H1 (cell line): ENCODE results near the gene KLHDC7B. TPM values are rescaled to one million over a fixed set of nuclear protein-coding genes. Genes with fewer than 3 reads are reported as not detected.

ENCODE experiments used
- BRCA1 ChIP-seq: IDR thresholded peaks from 2 replicates; pipeline ENCODE4 v1.6.1; 2012; ENCODE audit warnings: low read depth, low read length, improper control_type of control experiment
- CEBPB ChIP-seq: IDR thresholded peaks from 2 replicates; pipeline ENCODE4 v1.6.1; 2012; ENCODE audit warnings: low read depth, low read length
- HDAC6 ChIP-seq: IDR thresholded peaks from one replicate; pipeline ENCODE4 v1.7.1; 2012; ENCODE audit warnings: low read depth, mild to moderate bottlenecking, inconsistent platforms, low read length, moderate library complexity
- NRF1 ChIP-seq: IDR thresholded peaks from 2 replicates; pipeline ENCODE4 v1.6.1; 2011; ENCODE audit warnings: mild to moderate bottlenecking, low read depth, low read length, improper control_type of control experiment
- POLR2A ChIP-seq, 2 experiments: IDR thresholded peaks; 1 replicate in 1 of 2; 2 replicates in 1 of 2; pipeline ENCODE4 v1.6.1; 2011; ENCODE audit warnings: low read depth in 2 of 2, low read length in 2 of 2, mild to moderate bottlenecking in 2 of 2; ENCODE audit errors: control extremely low read depth in 1 of 2
- SP2 ChIP-seq: IDR thresholded peaks from 2 replicates; pipeline ENCODE4 v1.6.1; 2012; ENCODE audit warnings: mild to moderate bottlenecking, low read length, inconsistent platforms
- SRF ChIP-seq: IDR thresholded peaks from 2 replicates; pipeline ENCODE4 v1.6.1; 2011; ENCODE audit warnings: mild to moderate bottlenecking, low read depth, low read length, moderate library complexity
- polyA plus RNA-seq, 7 experiments: library from polyadenylated mRNA; depleted of rRNA in 3 of 7; stranded (reverse) in 5 of 7; unstranded in 2 of 7; fragments of >200 nt in 5 of 7; fragments of 200-250 nt in 2 of 7; gene quantifications; 1 replicate in 5 of 7; 2 replicates in 1 of 7; 4 replicates in 1 of 7; pipeline versions ENCODE4 v1.2.1 to v1.2.3, GENCODE V29; 2011 to 2013; ENCODE audit warnings: missing spikeins in 2 of 7, mixed read lengths in 2 of 7
- total RNA-seq: library from RNA; stranded (reverse); fragmentation: NEBNext Ultra II Directional; extraction: Animal tissue kit (Norgen Biotek cat#: 25700); gene quantifications from 2 replicates; pipeline ENCODE4 v1.2.1, GENCODE V29; 2021
- TF ChIP-seq, protein P1 (sequence below): fragments of 300-600 bp; sonication (generic); IDR thresholded peaks from 2 replicates; pipeline ENCODE4 v1.7.1; 2012; ENCODE audit warnings: low read length, moderate library complexity, mild to moderate bottlenecking, inconsistent platforms; ENCODE audit not compliant: insufficient replicate concordance

Gene KLHDC7B
- total and polyA plus RNA-seq, 2 of the 8 experiments (the other 6 are each of a cell fraction or from before 2014, with no cell fraction given) = not detected

DNA sequence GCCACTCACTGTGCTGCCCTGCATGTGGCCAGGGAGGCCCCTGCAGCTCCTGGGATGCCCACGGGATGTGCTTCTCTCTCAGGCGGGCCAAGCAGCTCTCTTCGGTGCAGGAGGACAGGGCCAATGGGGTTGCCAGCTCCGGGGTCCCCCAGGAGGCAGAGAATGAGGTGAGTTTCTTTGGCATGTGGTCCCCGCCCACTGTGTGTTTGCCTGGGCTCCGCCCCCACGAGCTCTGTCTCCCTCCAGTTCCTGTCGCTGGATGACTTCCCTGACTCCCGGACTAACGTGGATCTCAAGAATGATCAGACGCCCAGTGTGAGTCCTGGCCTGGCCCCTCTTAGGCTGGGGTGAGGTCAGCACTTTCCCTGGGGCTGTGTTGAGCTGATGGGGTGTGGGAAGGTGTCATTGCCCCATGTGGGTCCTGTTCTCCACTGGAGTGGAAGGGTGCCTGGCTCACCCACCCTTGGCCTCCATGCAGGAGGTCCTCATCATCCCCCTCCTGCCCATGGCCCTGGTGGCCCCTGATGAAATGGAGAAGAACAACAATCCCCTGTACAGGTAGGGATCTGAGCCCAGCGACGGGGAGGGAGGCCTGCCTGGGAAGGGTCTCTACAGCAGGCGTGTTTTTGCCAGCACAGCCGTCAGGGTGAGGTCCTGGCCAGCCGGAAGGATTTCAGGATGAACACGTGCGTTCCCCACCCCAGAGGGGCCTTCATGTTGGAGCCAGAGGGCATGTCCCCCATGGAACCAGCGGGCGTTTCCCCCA lies 28.0 kb upstream of the KLHDC7B start (continued):
- TF ChIP-seq, protein P1, sequence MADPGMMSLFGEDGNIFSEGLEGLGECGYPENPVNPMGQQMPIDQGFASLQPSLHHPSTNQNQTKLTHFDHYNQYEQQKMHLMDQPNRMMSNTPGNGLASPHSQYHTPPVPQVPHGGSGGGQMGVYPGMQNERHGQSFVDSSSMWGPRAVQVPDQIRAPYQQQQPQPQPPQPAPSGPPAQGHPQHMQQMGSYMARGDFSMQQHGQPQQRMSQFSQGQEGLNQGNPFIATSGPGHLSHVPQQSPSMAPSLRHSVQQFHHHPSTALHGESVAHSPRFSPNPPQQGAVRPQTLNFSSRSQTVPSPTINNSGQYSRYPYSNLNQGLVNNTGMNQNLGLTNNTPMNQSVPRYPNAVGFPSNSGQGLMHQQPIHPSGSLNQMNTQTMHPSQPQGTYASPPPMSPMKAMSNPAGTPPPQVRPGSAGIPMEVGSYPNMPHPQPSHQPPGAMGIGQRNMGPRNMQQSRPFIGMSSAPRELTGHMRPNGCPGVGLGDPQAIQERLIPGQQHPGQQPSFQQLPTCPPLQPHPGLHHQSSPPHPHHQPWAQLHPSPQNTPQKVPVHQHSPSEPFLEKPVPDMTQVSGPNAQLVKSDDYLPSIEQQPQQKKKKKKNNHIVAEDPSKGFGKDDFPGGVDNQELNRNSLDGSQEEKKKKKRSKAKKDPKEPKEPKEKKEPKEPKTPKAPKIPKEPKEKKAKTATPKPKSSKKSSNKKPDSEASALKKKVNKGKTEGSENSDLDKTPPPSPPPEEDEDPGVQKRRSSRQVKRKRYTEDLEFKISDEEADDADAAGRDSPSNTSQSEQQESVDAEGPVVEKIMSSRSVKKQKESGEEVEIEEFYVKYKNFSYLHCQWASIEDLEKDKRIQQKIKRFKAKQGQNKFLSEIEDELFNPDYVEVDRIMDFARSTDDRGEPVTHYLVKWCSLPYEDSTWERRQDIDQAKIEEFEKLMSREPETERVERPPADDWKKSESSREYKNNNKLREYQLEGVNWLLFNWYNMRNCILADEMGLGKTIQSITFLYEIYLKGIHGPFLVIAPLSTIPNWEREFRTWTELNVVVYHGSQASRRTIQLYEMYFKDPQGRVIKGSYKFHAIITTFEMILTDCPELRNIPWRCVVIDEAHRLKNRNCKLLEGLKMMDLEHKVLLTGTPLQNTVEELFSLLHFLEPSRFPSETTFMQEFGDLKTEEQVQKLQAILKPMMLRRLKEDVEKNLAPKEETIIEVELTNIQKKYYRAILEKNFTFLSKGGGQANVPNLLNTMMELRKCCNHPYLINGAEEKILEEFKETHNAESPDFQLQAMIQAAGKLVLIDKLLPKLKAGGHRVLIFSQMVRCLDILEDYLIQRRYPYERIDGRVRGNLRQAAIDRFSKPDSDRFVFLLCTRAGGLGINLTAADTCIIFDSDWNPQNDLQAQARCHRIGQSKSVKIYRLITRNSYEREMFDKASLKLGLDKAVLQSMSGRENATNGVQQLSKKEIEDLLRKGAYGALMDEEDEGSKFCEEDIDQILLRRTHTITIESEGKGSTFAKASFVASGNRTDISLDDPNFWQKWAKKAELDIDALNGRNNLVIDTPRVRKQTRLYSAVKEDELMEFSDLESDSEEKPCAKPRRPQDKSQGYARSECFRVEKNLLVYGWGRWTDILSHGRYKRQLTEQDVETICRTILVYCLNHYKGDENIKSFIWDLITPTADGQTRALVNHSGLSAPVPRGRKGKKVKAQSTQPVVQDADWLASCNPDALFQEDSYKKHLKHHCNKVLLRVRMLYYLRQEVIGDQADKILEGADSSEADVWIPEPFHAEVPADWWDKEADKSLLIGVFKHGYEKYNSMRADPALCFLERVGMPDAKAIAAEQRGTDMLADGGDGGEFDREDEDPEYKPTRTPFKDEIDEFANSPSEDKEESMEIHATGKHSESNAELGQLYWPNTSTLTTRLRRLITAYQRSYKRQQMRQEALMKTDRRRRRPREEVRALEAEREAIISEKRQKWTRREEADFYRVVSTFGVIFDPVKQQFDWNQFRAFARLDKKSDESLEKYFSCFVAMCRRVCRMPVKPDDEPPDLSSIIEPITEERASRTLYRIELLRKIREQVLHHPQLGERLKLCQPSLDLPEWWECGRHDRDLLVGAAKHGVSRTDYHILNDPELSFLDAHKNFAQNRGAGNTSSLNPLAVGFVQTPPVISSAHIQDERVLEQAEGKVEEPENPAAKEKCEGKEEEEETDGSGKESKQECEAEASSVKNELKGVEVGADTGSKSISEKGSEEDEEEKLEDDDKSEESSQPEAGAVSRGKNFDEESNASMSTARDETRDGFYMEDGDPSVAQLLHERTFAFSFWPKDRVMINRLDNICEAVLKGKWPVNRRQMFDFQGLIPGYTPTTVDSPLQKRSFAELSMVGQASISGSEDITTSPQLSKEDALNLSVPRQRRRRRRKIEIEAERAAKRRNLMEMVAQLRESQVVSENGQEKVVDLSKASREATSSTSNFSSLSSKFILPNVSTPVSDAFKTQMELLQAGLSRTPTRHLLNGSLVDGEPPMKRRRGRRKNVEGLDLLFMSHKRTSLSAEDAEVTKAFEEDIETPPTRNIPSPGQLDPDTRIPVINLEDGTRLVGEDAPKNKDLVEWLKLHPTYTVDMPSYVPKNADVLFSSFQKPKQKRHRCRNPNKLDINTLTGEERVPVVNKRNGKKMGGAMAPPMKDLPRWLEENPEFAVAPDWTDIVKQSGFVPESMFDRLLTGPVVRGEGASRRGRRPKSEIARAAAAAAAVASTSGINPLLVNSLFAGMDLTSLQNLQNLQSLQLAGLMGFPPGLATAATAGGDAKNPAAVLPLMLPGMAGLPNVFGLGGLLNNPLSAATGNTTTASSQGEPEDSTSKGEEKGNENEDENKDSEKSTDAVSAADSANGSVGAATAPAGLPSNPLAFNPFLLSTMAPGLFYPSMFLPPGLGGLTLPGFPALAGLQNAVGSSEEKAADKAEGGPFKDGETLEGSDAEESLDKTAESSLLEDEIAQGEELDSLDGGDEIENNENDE = no peak
- TF ChIP-seq POLR2A (IDR thresholded peaks at IDR 0.05; ENCODE audit: control extremely low read depth in 1 of 2, low read depth in 2 of 2, low read length in 2 of 2) (no peak), NRF1 (no peak), BRCA1 (no peak), CEBPB (no peak), HDAC6 (no peak), SRF (no peak), SP2 (no peak)
- TF ChIP-seq, all 59 proteins: peak for 0
